Trophoblast cell (in vitro differentiated cells and primary cell): ENCODE data around the gene NADK2.
A peak's percentile ranks its signal among the peaks of the same experiment; 100 is the strongest.
"Not testable (repeated sequence)": the region's sequence is repeated elsewhere in the genome, so short reads cannot be mapped to it uniquely, and the experiment has no call there.

Source experiments
- DNase-seq, 2 donors: peaks; one replicate each; pipeline ENCODE4 v3.0.0-alpha.2; 2016
- H2AFZ ChIP-seq: 2 replicates; pipeline ENCODE4 v1.6.1; 2013; ENCODE audit warnings: low read length, moderate library complexity, mild to moderate bottlenecking; ENCODE audit not compliant: insufficient read depth, poor library complexity
- H2AK5ac ChIP-seq: 2 replicates; pipeline ENCODE4 v1.6.1; 2013; ENCODE audit warnings: mild to moderate bottlenecking, low read length
- H2BK120ac ChIP-seq: 2 replicates; pipeline ENCODE4 v1.6.1; 2013; ENCODE audit warnings: low read length, mild to moderate bottlenecking, moderate library complexity; ENCODE audit not compliant: insufficient read depth, poor library complexity
- H2BK12ac ChIP-seq: 2 replicates; pipeline ENCODE4 v1.6.1; 2013; ENCODE audit warnings: mild to moderate bottlenecking, low read length, moderate library complexity
- H2BK5ac ChIP-seq: 2 replicates; pipeline ENCODE4 v1.6.1; 2013; ENCODE audit warnings: low read length, low read depth, moderate library complexity, mild to moderate bottlenecking; ENCODE audit not compliant: poor library complexity
- H3K14ac ChIP-seq: 2 replicates; pipeline ENCODE4 v1.6.1; 2013; ENCODE audit warnings: mild to moderate bottlenecking, low read length
- H3K18ac ChIP-seq: 2 replicates; pipeline ENCODE4 v1.6.1; 2013; ENCODE audit warnings: mild to moderate bottlenecking, low read length
- H3K23ac ChIP-seq: 2 replicates; pipeline ENCODE4 v1.6.1; 2013; ENCODE audit warnings: low read length
- H3K27ac ChIP-seq: 2 replicates; pipeline ENCODE4 v1.5.1; 2013; ENCODE audit warnings: low read depth, mild to moderate bottlenecking, inconsistent platforms, low read length, moderate library complexity
- H3K27me3 ChIP-seq: 2 replicates; pipeline ENCODE4 v1.6.1; 2013; ENCODE audit warnings: inconsistent platforms, mild to moderate bottlenecking, low read length, moderate library complexity; ENCODE audit not compliant: insufficient read depth
- H3K36me3 ChIP-seq, 2 experiments: 1 replicate in 1 of 2; 2 replicates in 1 of 2; pipeline ENCODE4 v1.6.1; 2013; ENCODE audit warnings: low read length in 2 of 2, mild to moderate bottlenecking in 2 of 2, moderate library complexity in 1 of 2; ENCODE audit not compliant: insufficient read depth in 2 of 2, control insufficient read depth in 1 of 2
- H3K4ac ChIP-seq: 2 replicates; pipeline ENCODE4 v1.6.1; 2013; ENCODE audit warnings: low read depth, mild to moderate bottlenecking, low read length, moderate library complexity
- H3K4me1 ChIP-seq, 2 experiments: 1 replicate in 1 of 2; 2 replicates in 1 of 2; pipeline ENCODE4 v1.6.1; 2013; ENCODE audit warnings: low read length in 2 of 2, mild to moderate bottlenecking in 2 of 2, moderate library complexity in 1 of 2; ENCODE audit not compliant: insufficient read depth in 2 of 2, control insufficient read depth in 1 of 2
- H3K4me2 ChIP-seq: 2 replicates; pipeline ENCODE4 v1.6.1; 2013; ENCODE audit warnings: inconsistent platforms, mild to moderate bottlenecking, low read length, moderate library complexity
- H3K4me3 ChIP-seq: 2 replicates; pipeline ENCODE4 v1.5.1; 2013; ENCODE audit warnings: mild to moderate bottlenecking, low read depth, low read length, inconsistent platforms
- H3K79me1 ChIP-seq: one replicate; pipeline ENCODE4 v1.6.1; 2013; ENCODE audit warnings: low read length
- H3K79me2 ChIP-seq: 2 replicates; pipeline ENCODE4 v1.6.1; 2013; ENCODE audit warnings: low read length, mild to moderate bottlenecking; ENCODE audit not compliant: control insufficient read depth, insufficient read depth, poor library complexity
- H3K9ac ChIP-seq: 2 replicates; pipeline ENCODE4 v1.6.1; 2013; ENCODE audit warnings: mild to moderate bottlenecking, low read length
- H3K9me3 ChIP-seq: 2 replicates; pipeline ENCODE4 v1.6.1; 2013; ENCODE audit warnings: low read depth, mild to moderate bottlenecking, control low read depth, inconsistent platforms, low read length; ENCODE audit not compliant: insufficient read depth
- H4K12ac ChIP-seq: 2 replicates; pipeline ENCODE4 v1.6.1; 2013; ENCODE audit warnings: low read depth, mild to moderate bottlenecking, low read length, moderate library complexity
- H4K8ac ChIP-seq: 2 replicates; pipeline ENCODE4 v1.6.1; 2013; ENCODE audit warnings: low read depth, mild to moderate bottlenecking, low read length, moderate library complexity
- H4K91ac ChIP-seq: one replicate; pipeline ENCODE4 v1.6.1; 2013; ENCODE audit warnings: low read depth, mild to moderate bottlenecking, low read length, moderate library complexity
- WGBS: extraction: QIAGEN DNeasy Blood & Tissue Kit; methylation state at CpG from one replicate; pipeline ENCODE4 v1.1.7; 2013; ENCODE audit warnings: missing lambda C conversion rate; ENCODE audit not compliant: insufficient read length, insufficient coverage; ENCODE audit errors: extremely low coverage; 5-methylcytosine and 5-hydroxymethylcytosine counted together

The NADK2 gene

GRCh38 chr5:36198783-36199182, 42.9 kb downstream of the NADK2 start:
- not testable (repeated sequence) for H3K9me3 ChIP-seq, H4K8ac ChIP-seq, H3K14ac ChIP-seq, H3K9ac ChIP-seq, H3K27me3 ChIP-seq, H3K4me3 ChIP-seq, H3K4me2 ChIP-seq, H2BK5ac ChIP-seq, H2AK5ac ChIP-seq, DNase-seq, H3K79me2 ChIP-seq, H3K23ac ChIP-seq, H3K79me1 ChIP-seq, H2AFZ ChIP-seq, H2BK120ac ChIP-seq, H3K27ac ChIP-seq, H4K12ac ChIP-seq, H3K4ac ChIP-seq, H3K18ac ChIP-seq, H2BK12ac ChIP-seq, H3K36me3 ChIP-seq, H4K91ac ChIP-seq, H3K4me1 ChIP-seq
- no CpG with 5 or more reads among the region's 3 CpGs for WGBS

GRCh38 chr5:36198281-36198680, 43.4 kb downstream of the NADK2 start:
- Histone ChIP-seq H3K4ac (no peak overlapping the region), H4K91ac (no peak overlapping the region), H2BK5ac (no peak overlapping the region), H4K8ac (no peak overlapping the region), H2BK120ac (no peak overlapping the region), H3K27ac (no peak overlapping the region), H3K4me2 (no peak overlapping the region), H3K9ac (no peak overlapping the region), H3K79me2 (no peaks in the 10 kb centered on the region), H3K23ac (no peak overlapping the region), H4K12ac (no peak overlapping the region), H3K4me3 (no peak overlapping the region), H2BK12ac (no peak overlapping the region), H3K27me3 (no peaks in the 10 kb centered on the region), H3K14ac (no peak overlapping the region), H3K9me3 (no peaks in the 10 kb centered on the region), H2AFZ (no peak overlapping the region), H3K4me1 (no peaks in the 10 kb centered on the region), H3K18ac (no peak overlapping the region), H3K79me1 (no peaks in the 10 kb centered on the region), H3K36me3 (no peaks in the 10 kb centered on the region), H2AK5ac (no peak overlapping the region)
- peak; percentile 2 to 53 for DNase-seq

- DNase-seq: no peak
- H4K12ac ChIP-seq: no peak overlapping the region
- no peak overlapping the region for H2BK12ac ChIP-seq
- H2AK5ac ChIP-seq: no peak overlapping the region
- H3K4me1 ChIP-seq: no peaks in the 10 kb centered on the region
- H3K4me2 ChIP-seq: no peak overlapping the region
- H3K27me3 ChIP-seq: no peaks in the 10 kb centered on the region
- no peak overlapping the region for H3K27ac ChIP-seq
- H3K79me2 ChIP-seq: no peaks in the 10 kb centered on the region
- no peaks in the 10 kb centered on the region for H3K79me1 ChIP-seq
- H3K4me3 ChIP-seq: no peak overlapping the region
- peaks cover 4% of the 10 kb centered on the region in 2 experiments for H3K36me3 ChIP-seq
- no peak overlapping the region for H3K14ac ChIP-seq
- WGBS: no CpG with 5 or more reads among the region's 5 CpGs
- no peak overlapping the region for H2BK5ac ChIP-seq
- no peak overlapping the region for H3K18ac ChIP-seq
- H3K9me3 ChIP-seq: peaks cover 4% of the 10 kb centered on the region
- no peak overlapping the region for H2BK120ac ChIP-seq
- no peak overlapping the region for H4K91ac ChIP-seq
- no peak overlapping the region for H3K4ac ChIP-seq
- no peak overlapping the region for H4K8ac ChIP-seq
- H2AFZ ChIP-seq: no peak overlapping the region
- no peak overlapping the region for H3K9ac ChIP-seq
- no peak overlapping the region for H3K23ac ChIP-seq
Observed at GRCh38 chr5:36193746-36194145, 48.0 kb downstream of the NADK2 start.

GRCh38 chr5:36184408-36184807, 57.3 kb downstream of the NADK2 start:
- H3K4me3 ChIP-seq, H3K9me3 ChIP-seq, H3K23ac ChIP-seq, H2AK5ac ChIP-seq, H4K12ac ChIP-seq, H3K79me1 ChIP-seq, H2AFZ ChIP-seq, H3K27me3 ChIP-seq, H3K27ac ChIP-seq, H2BK120ac ChIP-seq, H3K18ac ChIP-seq, H4K91ac ChIP-seq, H4K8ac ChIP-seq, H2BK12ac ChIP-seq, H3K79me2 ChIP-seq, DNase-seq, H3K4me1 ChIP-seq, H2BK5ac ChIP-seq, H3K36me3 ChIP-seq, H3K4ac ChIP-seq, H3K4me2 ChIP-seq, H3K9ac ChIP-seq, H3K14ac ChIP-seq: not testable (repeated sequence)
- WGBS: no CpG with 5 or more reads among the region's 4 CpGs
